IMR-90 (cell line): Measurements from ENCODE around the gene BCAT1. TPM values are rescaled to one million over a fixed set of nuclear protein-coding genes. Genes with fewer than 3 reads are reported as not detected.

Source experiments
- ATAC-seq: fragments of 200-7000 bp; cut with Tn5 transposase; 2 replicates; pipeline ENCODE4 v1.9.1; 2020; ENCODE audit warnings: low read depth, mild to moderate bottlenecking, moderate library complexity
- BruUV-seq: library from RNA; stranded (reverse); fragments of 400-500 nt; replicated peaks from 2 replicates; lab custom pipeline; 2021; lab: Mats Ljungman, UMichigan
- CTCF ChIA-PET: fragments of 300-600 bp; formaldehyde crosslinking; extraction: SDS; loops from one replicate; lab custom pipeline; 2021; ENCODE audit warnings: antibody characterized with exemption; lab: Yijun Ruan, JAX
- POLR2A ChIA-PET: fragments of 300-600 bp; sonication (Branson Sonifier 250); formaldehyde crosslinking; loops from one replicate; lab custom pipeline; 2022; ENCODE audit warnings: antibody characterized with exemption; ENCODE audit not compliant: unreplicated experiment; lab: Charles Lee
- DNase-seq: peaks from one replicate; pipeline ENCODE4 v3.0.0; 2013
- H2AFZ ChIP-seq: replicated peaks from 2 replicates; pipeline ENCODE3; 2013; ENCODE audit warnings: low read length, mild to moderate bottlenecking; ENCODE audit not compliant: poor library complexity
- H2AK5ac ChIP-seq: 2 replicates; pipeline ENCODE4 v1.6.1; 2013; ENCODE audit warnings: low read depth, low read length, inconsistent platforms
- H2AK9ac ChIP-seq: replicated peaks from 2 replicates; pipeline ENCODE3; 2013; ENCODE audit warnings: mild to moderate bottlenecking, low read depth, low read length, moderate library complexity; ENCODE audit not compliant: poor library complexity
- H2BK120ac ChIP-seq: 2 replicates; pipeline ENCODE4 v1.6.1; 2013; ENCODE audit warnings: low read depth, low read length, inconsistent platforms
- H2BK15ac ChIP-seq: 3 replicates; pipeline ENCODE4 v1.6.1; 2013; ENCODE audit warnings: low read depth, low read length, inconsistent platforms
- H2BK20ac ChIP-seq: 2 replicates; pipeline ENCODE4 v1.6.1; 2013; ENCODE audit warnings: low read depth, mild to moderate bottlenecking, inconsistent platforms, low read length, moderate library complexity
- H2BK5ac ChIP-seq: 2 replicates; pipeline ENCODE4 v1.6.1; 2013; ENCODE audit warnings: mild to moderate bottlenecking, low read depth, low read length, inconsistent platforms; ENCODE audit not compliant: poor library complexity, severe bottlenecking
- H3K14ac ChIP-seq: replicated peaks from 2 replicates; pipeline ENCODE4 v1.6.1; 2013; ENCODE audit warnings: low read depth, low read length, inconsistent platforms
- H3K18ac ChIP-seq: 2 replicates; pipeline ENCODE4 v1.6.1; 2013; ENCODE audit warnings: low read depth, low read length, control low read depth
- H3K23ac ChIP-seq: 2 replicates; pipeline ENCODE4 v1.6.1; 2013; ENCODE audit warnings: low read depth, low read length, inconsistent platforms
- H3K27ac ChIP-seq: 2 replicates; pipeline ENCODE4 v1.5.1; 2013; ENCODE audit warnings: mild to moderate bottlenecking, control low read depth, low read length; ENCODE audit not compliant: insufficient read depth
- H3K27me3 ChIP-seq: 2 replicates; pipeline ENCODE4 v1.6.1; 2013; ENCODE audit warnings: low read length; ENCODE audit not compliant: control insufficient read depth, insufficient read depth
- H3K36me3 ChIP-seq: 2 replicates; pipeline ENCODE4 v1.6.1; 2013; ENCODE audit warnings: low read length, mixed read lengths; ENCODE audit not compliant: control insufficient read depth, insufficient read depth
- H3K4ac ChIP-seq: 2 replicates; pipeline ENCODE4 v1.6.1; 2013; ENCODE audit warnings: low read depth, low read length, inconsistent platforms
- H3K4me1 ChIP-seq: 2 replicates; pipeline ENCODE4 v1.6.1; 2013; ENCODE audit warnings: low read length, mixed read lengths; ENCODE audit not compliant: control insufficient read depth, insufficient read depth
- H3K4me2 ChIP-seq: 2 replicates; pipeline ENCODE4 v1.6.1; 2013; ENCODE audit warnings: low read depth, mild to moderate bottlenecking, control low read depth, low read length, moderate library complexity
- H3K4me3 ChIP-seq: 2 replicates; pipeline ENCODE4 v1.5.1; 2013; ENCODE audit warnings: low read depth, mild to moderate bottlenecking, control low read depth, low read length, moderate library complexity; ENCODE audit not compliant: insufficient read depth
- H3K56ac ChIP-seq: 2 replicates; pipeline ENCODE4 v1.6.1; 2013; ENCODE audit warnings: low read length, inconsistent platforms; ENCODE audit not compliant: insufficient read depth; ENCODE audit errors: extremely low read depth
- H3K79me1 ChIP-seq, 2 experiments: 2 replicates each; pipeline ENCODE4 v1.6.1; 2013; ENCODE audit warnings: low read length in 2 of 2, inconsistent platforms in 1 of 2, low read depth in 1 of 2
- H3K9ac ChIP-seq: 2 replicates; pipeline ENCODE4 v1.6.1; 2013; ENCODE audit warnings: low read depth, low read length, control low read depth
- H3K9me1 ChIP-seq: 2 replicates; pipeline ENCODE4 v1.6.1; 2013; ENCODE audit warnings: low read length, inconsistent platforms; ENCODE audit not compliant: insufficient read depth
- H3K9me3 ChIP-seq: 2 replicates; pipeline ENCODE4 v1.6.1; 2013; ENCODE audit warnings: low read length; ENCODE audit not compliant: control insufficient read depth, insufficient read depth
- H4K20me1 ChIP-seq: 2 replicates; pipeline ENCODE4 v1.6.1; 2013; ENCODE audit warnings: low read length, inconsistent platforms; ENCODE audit not compliant: insufficient read depth
- H4K5ac ChIP-seq: 2 replicates; pipeline ENCODE4 v1.6.1; 2013; ENCODE audit warnings: mild to moderate bottlenecking, low read depth, low read length, control low read depth
- H4K8ac ChIP-seq, 2 experiments: 2 replicates each; pipeline ENCODE4 v1.6.1; 2013; ENCODE audit warnings: low read depth in 2 of 2, low read length in 2 of 2, control low read depth in 1 of 2, inconsistent platforms in 1 of 2
- H4K91ac ChIP-seq: 2 replicates; pipeline ENCODE4 v1.6.1; 2013; ENCODE audit warnings: low read depth, low read length, inconsistent platforms; ENCODE audit not compliant: insufficient read depth
- BHLHE40 ChIP-seq: fragments of 150-350 bp; IDR thresholded peaks from 2 replicates; pipeline ENCODE4 v1.6.1; 2016; ENCODE audit warnings: mild to moderate bottlenecking, low read depth, low read length
- CEBPB ChIP-seq: IDR thresholded peaks from 2 replicates; pipeline ENCODE4 v1.6.1; 2012; ENCODE audit warnings: low read depth, low read length, improper control_type of control experiment
- CHD1 ChIP-seq: IDR thresholded peaks from 2 replicates; pipeline ENCODE4 v1.6.1; 2012; ENCODE audit warnings: low read depth, low read length, improper control_type of control experiment
- FOS ChIP-seq: fragments of 150-350 bp; IDR thresholded peaks from 2 replicates; pipeline ENCODE4 v1.6.1; 2016; ENCODE audit warnings: low read depth, low read length
- MXI1 ChIP-seq: IDR thresholded peaks from 2 replicates; pipeline ENCODE4 v1.6.1; 2012; ENCODE audit warnings: low read depth, mild to moderate bottlenecking, low read length, moderate library complexity, borderline replicate concordance
- NFE2L2 ChIP-seq: fragments of 150-350 bp; IDR thresholded peaks from 2 replicates; pipeline ENCODE4 v1.6.1; 2016; ENCODE audit warnings: low read depth, mild to moderate bottlenecking, low read length
- POLR2A ChIP-seq: IDR thresholded peaks from 2 replicates; pipeline ENCODE4 v1.6.1; 2012; ENCODE audit warnings: mild to moderate bottlenecking, low read depth, low read length
- RAD21 ChIP-seq: IDR thresholded peaks from 2 replicates; pipeline ENCODE4 v1.6.1; 2012; ENCODE audit warnings: low read length, improper control_type of control experiment
- RCOR1 ChIP-seq: IDR thresholded peaks from 2 replicates; pipeline ENCODE4 v1.6.1; 2012; ENCODE audit warnings: mild to moderate bottlenecking, low read length, improper control_type of control experiment; ENCODE audit not compliant: insufficient replicate concordance
- RFX5 ChIP-seq: IDR thresholded peaks from 2 replicates; pipeline ENCODE4 v1.8.0; 2012; ENCODE audit warnings: low read depth, mild to moderate bottlenecking, low read length, moderate library complexity
- SMC3 ChIP-seq: fragments of 150-350 bp; IDR thresholded peaks from 2 replicates; pipeline ENCODE4 v1.6.1; 2016; ENCODE audit warnings: low read depth, mild to moderate bottlenecking, antibody characterized with exemption, low read length, moderate library complexity
- WGBS, 2 experiments: methylation state at CpG; one replicate each; pipeline versions ENCODE4 v1.1.5 to v1.1.7; 2013; ENCODE audit warnings: missing lambda C conversion rate in 2 of 2; ENCODE audit not compliant: insufficient read length in 1 of 2; ENCODE audit errors: extremely low coverage in 2 of 2; 5-methylcytosine and 5-hydroxymethylcytosine counted together
- dilution Hi-C: fragments of 300-500 bp; cut with HindIII; formaldehyde crosslinking; loops from one replicate; pipeline ENCODE4 v1.14.3; 2018; ENCODE audit warnings: low sequenced_read_pairs; ENCODE audit not compliant: unreplicated experiment
- in situ Hi-C: fragments of 300-500 bp; cut with MboI; formaldehyde crosslinking; loops from 3 replicates; pipeline ENCODE4 v1.14.3; 2019; ENCODE audit warnings: low sequenced_read_pairs, inconsistent platforms, mixed read lengths
- intact Hi-C: fragments of 100-400 bp; cut with micrococcal nuclease; formaldehyde crosslinking; loops from 2 replicates; pipeline ENCODE4 v1.10.0; 2022
- polyA plus RNA-seq, 3 experiments: library from polyadenylated mRNA; depleted of rRNA; stranded (reverse); fragments of >200 nt; gene quantifications; 2 replicates each; pipeline ENCODE4 v1.2.3, GENCODE V29; 2012; ENCODE audit warnings: low replicate concordance in 1 of 3
- total RNA-seq: library from RNA; depleted of rRNA; stranded (reverse); fragments of >200 nt; gene quantifications from 2 replicates; pipeline ENCODE4 v1.2.3, GENCODE V29; 2012
- TF ChIP-seq, protein P1 (sequence below): fragments of 150-350 bp; IDR thresholded peaks from 2 replicates; pipeline ENCODE4 v1.6.1; 2016; ENCODE audit warnings: low read depth, mild to moderate bottlenecking, low read length, moderate library complexity, borderline replicate concordance
- TF ChIP-seq, protein P2 (sequence below): fragments of 150-350 bp; IDR thresholded peaks from 2 replicates; pipeline ENCODE4 v1.6.1; 2017; ENCODE audit warnings: mild to moderate bottlenecking, antibody characterized with exemption, low read length, low read depth
- TF ChIP-seq, protein P3 (sequence below): conservative IDR thresholded peaks from 2 replicates; pipeline ENCODE4 v1.5.1; 2012; ENCODE audit warnings: mild to moderate bottlenecking, low read depth, low read length, improper control_type of control experiment

The BCAT1 gene
- total and polyA plus RNA-seq, 2 of the 4 experiments (the other 2 are of a cell fraction): 30.4 to 683 TPM

DNA sequence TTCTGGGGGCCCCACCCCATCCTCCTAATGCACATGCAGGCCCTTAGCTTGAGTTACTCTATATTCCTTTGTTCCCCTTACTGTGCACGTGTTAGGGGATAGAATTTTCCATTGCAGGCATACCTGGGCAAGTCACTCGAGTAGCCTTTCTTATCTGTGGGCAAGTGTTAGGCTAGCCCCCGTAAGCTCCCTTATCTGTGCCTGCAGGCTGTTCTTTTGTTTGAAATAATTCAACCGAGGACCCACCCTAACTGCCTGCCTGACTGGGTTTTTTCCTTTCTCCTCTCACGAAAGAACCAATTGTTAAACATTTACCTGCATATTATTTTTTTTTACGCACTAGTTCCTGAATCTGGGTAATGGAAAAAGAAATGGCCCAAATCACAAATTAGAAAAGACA is 21.3 kb upstream of the BCAT1 start:
- ATAC-seq: no peak
- no peak overlapping the region for H2AFZ ChIP-seq
- no peak overlapping the region for H2AK5ac ChIP-seq
- intact Hi-C loops: no loop called here
- H3K4me1 ChIP-seq: no peaks in the 10 kb centered on the region
- no peak overlapping the region for H3K4me3 ChIP-seq
- H2BK20ac ChIP-seq: no peak overlapping the region
- no TSS peak for BruUV-seq
- H3K14ac ChIP-seq: no peak overlapping the region
- no peaks in the 10 kb centered on the region for H3K36me3 ChIP-seq
- H4K91ac ChIP-seq: no peak overlapping the region
- H3K9ac ChIP-seq: no peak overlapping the region
- ChIA-PET CTCF (no interaction called here), POLR2A (no interaction called here)
- WGBS, 2 experiments: 100% methylated on average over 1 of the region's 6 CpGs; no CpG with 5 or more reads in 1 of the 2 experiments
- no peak overlapping the region for H3K4ac ChIP-seq
- no peak for DNase-seq
- H3K9me1 ChIP-seq: no peaks in the 10 kb centered on the region
- H3K9me3 ChIP-seq: no peaks in the 10 kb centered on the region
- H4K20me1 ChIP-seq: no peaks in the 10 kb centered on the region
- no peak overlapping the region for H3K4me2 ChIP-seq
- no peak overlapping the region for H2AK9ac ChIP-seq
- TF ChIP-seq, protein P1, sequence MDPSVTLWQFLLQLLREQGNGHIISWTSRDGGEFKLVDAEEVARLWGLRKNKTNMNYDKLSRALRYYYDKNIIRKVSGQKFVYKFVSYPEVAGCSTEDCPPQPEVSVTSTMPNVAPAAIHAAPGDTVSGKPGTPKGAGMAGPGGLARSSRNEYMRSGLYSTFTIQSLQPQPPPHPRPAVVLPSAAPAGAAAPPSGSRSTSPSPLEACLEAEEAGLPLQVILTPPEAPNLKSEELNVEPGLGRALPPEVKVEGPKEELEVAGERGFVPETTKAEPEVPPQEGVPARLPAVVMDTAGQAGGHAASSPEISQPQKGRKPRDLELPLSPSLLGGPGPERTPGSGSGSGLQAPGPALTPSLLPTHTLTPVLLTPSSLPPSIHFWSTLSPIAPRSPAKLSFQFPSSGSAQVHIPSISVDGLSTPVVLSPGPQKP: no peak
- TF ChIP-seq RCOR1 (no peak), RFX5 (no peak), MXI1 (no peak), SMC3 (no peak), BHLHE40 (no peak), RAD21 (no peak), CHD1 (no peak), POLR2A (no peak), FOS (no peak), CEBPB (no peak), NFE2L2 (no peak)
- TF ChIP-seq, protein P2, sequence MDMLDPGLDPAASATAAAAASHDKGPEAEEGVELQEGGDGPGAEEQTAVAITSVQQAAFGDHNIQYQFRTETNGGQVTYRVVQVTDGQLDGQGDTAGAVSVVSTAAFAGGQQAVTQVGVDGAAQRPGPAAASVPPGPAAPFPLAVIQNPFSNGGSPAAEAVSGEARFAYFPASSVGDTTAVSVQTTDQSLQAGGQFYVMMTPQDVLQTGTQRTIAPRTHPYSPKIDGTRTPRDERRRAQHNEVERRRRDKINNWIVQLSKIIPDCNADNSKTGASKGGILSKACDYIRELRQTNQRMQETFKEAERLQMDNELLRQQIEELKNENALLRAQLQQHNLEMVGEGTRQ: no peak
- TF ChIP-seq, protein P3, sequence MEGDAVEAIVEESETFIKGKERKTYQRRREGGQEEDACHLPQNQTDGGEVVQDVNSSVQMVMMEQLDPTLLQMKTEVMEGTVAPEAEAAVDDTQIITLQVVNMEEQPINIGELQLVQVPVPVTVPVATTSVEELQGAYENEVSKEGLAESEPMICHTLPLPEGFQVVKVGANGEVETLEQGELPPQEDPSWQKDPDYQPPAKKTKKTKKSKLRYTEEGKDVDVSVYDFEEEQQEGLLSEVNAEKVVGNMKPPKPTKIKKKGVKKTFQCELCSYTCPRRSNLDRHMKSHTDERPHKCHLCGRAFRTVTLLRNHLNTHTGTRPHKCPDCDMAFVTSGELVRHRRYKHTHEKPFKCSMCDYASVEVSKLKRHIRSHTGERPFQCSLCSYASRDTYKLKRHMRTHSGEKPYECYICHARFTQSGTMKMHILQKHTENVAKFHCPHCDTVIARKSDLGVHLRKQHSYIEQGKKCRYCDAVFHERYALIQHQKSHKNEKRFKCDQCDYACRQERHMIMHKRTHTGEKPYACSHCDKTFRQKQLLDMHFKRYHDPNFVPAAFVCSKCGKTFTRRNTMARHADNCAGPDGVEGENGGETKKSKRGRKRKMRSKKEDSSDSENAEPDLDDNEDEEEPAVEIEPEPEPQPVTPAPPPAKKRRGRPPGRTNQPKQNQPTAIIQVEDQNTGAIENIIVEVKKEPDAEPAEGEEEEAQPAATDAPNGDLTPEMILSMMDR: no peak
- dilution Hi-C loops: no loop called here
- in situ Hi-C loops: no loop called here
- no peaks in the 10 kb centered on the region for H3K79me1 ChIP-seq
- no peak overlapping the region for H3K18ac ChIP-seq
- no peak overlapping the region for H3K27ac ChIP-seq
- H2BK120ac ChIP-seq: no peak overlapping the region
- no peak overlapping the region for H3K56ac ChIP-seq
- H4K8ac ChIP-seq: no peak overlapping the region
- no peak overlapping the region for H2BK5ac ChIP-seq
- no peaks in the 10 kb centered on the region for H3K27me3 ChIP-seq
- no peak overlapping the region for H2BK15ac ChIP-seq
- H4K5ac ChIP-seq: no peak overlapping the region
- H3K23ac ChIP-seq: no peak overlapping the region
